Raji (cell line): ENCODE measurements around the gene ZMIZ1.

Experiments
- POLR2A ChIP-seq: IDR thresholded peaks from 2 replicates; pipeline ENCODE4 v1.6.1; 2011; ENCODE audit warnings: low read depth, low read length, control low read depth; ENCODE audit not compliant: insufficient read depth

The ZMIZ1 gene

DNA sequence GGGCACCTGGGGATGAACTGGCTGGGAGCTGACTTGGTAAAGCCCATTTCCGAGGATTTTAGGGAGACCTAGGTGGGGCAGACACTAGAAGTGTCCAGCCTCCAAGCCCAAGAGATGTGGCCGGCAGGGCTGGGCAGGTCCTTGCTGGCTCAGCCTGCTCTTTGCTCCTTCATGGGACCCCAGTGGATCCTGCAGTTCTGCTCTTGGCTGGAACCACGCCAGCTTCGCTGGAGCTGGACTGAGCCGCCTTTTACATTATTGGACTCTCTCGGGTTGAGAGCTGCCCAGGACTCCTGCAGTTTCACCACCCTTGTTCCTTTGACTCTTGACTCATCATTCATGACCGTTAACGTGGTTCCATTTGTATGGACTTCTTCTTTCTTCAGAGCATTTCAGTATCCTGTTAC lies 284.2 kb downstream of the ZMIZ1 start:
- no peak for TF ChIP-seq POLR2A

DNA sequence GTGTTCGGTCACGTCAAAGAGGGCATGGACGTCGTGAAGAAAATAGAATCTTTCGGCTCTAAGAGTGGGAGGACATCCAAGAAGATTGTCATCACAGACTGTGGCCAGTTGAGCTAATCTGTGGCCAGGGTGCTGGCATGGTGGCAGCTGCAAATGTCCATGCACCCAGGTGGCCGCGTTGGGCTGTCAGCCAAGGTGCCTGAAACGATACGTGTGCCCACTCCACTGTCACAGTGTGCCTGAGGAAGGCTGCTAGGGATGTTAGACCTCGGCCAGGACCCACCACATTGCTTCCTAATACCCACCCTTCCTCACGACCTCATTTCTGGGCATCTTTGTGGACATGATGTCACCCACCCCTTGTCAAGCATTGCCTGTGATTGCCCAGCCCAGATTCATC lies 285.0 kb downstream of the ZMIZ1 start:
- no peak for TF ChIP-seq POLR2A

DNA sequence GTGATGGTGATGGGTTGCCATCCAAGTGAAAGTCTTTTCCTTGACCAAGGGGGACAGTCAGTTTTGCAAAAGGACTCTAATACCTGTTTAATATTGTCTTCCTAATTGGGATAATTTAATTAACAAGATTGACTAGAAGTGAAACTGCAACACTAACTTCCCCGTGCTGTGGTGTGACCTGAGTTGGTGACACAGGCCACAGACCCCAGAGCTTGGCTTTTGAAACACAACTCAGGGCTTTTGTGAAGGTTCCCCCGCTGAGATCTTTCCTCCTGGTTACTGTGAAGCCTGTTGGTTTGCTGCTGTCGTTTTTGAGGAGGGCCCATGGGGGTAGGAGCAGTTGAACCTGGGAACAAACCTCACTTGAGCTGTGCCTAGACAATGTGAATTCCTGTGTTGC lies 285.4 kb downstream of the ZMIZ1 start:
- no peak for TF ChIP-seq POLR2A

DNA sequence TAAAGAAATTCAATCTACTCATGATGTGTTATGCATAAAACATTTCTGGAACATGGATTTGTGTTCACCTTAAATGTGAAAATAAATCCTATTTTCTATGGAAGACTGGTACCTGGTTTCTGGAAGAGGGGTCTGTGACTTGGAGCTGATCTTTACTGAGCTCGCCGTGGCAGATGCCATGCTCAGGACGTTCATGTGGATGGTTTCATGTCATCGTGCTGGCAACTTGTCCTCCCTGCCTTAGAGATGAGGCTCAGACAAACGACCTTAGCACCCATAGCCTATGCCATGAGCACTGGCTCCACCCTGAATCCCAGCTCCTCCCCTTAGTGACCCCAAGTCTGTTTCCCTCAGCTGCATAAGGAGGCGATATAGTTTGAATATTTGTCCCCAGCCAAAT lies 285.8 kb downstream of the ZMIZ1 start:
- no peak for TF ChIP-seq POLR2A

DNA sequence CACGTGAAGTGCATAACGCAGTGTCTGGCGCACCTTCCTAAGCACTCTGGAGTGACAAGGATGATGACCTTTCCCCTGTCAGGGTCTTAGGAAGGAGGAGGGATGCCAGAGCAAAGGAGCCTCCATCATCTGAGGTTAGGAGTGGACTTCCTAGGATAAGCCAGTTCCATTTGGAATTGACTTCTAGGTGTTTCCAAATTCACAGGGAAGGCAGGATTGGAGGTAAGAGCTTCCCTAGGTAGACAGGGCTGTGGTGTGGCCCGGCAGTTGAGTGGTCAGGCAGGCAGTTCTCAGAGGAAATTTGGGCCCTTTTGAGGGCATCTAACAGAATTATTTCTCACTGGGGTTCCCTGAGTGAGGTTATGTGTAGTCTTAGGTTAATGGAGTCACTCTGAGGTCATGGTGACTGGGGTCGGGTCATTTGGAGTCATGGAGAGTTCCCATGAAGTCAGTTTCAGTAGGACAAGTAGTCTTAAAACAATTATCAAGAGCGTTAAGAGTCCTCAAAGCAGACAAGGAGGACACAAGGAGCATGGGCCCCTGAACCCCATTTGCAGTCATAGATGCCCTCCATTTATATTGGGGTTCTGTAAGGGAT lies 286.8 kb downstream of the ZMIZ1 start:
- no peak for TF ChIP-seq POLR2A

DNA sequence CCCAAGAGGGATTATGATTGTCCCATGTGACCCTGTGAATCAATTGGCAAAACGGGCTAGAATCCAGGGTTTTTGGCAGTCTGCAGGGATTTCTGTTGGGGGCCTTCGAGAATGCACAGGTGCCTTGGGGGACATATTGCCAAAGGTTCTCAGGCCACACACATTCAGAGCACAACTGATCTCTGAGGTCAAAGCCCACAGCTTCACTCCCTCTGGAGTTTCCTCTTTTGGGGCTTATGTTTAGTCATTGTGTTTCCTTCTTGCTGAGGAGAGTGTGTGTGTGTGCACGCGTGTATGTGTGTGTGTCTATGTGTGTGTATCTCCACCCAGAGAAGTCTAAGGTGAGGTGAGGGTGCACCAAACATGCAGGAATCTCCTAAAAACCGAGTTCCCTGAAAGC lies 287.3 kb downstream of the ZMIZ1 start:
- no peak for TF ChIP-seq POLR2A

DNA sequence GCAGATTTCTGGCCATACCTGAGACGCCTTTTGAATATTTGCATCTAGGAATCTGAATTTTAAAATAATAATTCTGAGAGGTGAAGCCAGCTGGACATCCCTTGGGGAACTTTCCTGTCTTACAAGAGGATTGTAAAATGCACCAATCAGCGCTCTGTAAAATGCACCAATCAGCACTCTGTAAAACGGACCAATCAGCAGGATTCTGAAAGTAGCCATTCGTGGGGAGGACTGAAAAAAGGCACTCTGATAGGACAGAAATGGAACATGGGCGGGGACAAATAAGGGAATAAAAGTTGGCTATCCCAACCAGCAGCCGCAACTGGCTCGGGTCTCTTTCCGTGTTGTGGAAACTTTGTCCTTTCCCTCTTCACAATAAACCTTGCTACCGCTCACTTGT lies 288.4 kb downstream of the ZMIZ1 start:
- no peak for TF ChIP-seq POLR2A

DNA sequence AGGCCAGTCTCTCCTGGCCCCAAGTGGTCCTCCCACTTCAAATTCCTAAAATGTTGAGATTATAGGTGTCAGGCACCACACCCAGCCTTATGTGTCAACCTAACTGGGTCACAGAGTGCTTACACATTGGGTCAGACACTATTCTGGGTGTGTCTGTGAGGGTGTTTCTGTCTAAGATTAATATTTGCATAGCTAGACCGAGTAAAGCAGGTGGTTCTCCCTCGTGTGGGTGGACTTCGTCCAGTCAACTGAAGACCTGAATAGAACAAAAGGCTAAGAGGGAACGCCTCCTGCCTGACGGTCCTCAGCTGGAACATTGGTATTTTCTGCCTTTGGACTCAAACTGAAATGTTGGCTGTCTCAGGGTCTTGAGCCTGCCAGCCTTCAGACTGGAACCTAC lies 290.0 kb downstream of the ZMIZ1 start:
- no peak for TF ChIP-seq POLR2A

DNA sequence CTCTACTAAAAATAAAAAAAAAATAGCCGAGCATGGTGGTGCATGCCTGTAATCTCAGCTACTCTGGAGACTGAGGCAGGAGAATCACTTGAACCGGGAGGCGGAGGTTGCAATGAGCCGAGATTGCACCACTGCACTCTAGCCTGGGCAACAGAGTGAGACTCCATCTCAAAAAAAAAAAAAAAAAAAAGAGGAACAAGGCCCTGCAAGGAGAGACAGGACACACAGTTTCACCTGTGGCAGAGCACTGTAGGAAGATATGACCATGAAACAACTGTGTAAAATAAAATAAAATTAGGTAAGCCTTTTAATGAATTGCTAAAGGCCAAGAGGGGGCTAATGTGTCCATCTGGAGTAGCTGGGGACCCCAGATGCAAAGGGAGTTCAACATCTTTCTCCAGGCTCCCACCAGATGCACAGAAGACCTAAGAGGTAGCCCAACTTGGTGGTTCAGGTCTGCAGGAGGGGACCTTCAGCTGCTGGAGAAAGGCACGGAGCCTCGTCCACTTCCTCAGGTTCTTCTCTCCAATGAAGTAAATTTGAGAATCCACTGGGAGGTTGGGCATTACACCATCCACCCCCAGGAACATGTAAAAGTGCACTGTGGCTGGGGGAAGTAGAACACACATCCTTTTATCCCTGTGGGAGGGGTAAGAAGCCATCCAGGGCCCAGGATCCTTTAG lies 291.2 kb downstream of the ZMIZ1 start:
- TF ChIP-seq POLR2A: no peak

DNA sequence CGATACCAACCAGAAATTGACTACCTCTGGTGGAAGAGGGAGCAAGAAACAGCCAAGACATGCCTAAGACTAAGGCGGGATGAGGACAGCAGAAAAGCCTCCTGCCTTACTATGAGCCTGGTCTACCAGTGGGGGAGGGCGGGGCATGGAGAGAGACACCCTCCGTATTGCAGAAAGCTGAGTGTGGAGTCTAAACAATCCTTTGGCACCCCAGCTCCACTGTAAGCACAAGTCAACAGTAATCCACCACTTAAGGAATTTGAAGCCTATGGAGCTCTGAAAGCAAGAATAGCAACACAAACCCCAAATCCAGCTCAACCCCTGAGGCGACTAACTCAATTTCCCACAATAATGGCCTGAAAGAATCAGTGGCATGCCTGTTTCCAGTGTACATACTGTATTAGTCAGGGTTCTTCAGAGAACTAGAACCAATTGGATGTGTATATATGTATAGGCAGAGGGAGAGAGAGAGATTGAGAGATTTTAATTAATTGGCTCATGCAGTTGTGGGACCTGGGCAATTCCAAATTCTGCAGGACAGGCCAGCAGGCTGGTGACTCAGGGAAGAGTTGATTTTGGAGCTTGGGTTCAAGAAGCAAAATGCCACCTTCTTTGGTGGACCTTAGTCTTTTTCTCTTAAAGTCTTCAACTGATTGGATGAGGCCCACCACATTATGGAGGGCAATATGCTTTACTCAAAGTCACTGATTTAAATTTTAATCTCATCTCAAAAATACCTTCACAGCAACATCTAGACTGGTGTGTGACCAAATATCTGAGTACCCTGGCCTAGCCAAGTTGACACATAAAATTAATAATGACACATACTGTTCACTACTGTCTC lies 292.0 kb downstream of the ZMIZ1 start:
- TF ChIP-seq POLR2A: no peak

DNA sequence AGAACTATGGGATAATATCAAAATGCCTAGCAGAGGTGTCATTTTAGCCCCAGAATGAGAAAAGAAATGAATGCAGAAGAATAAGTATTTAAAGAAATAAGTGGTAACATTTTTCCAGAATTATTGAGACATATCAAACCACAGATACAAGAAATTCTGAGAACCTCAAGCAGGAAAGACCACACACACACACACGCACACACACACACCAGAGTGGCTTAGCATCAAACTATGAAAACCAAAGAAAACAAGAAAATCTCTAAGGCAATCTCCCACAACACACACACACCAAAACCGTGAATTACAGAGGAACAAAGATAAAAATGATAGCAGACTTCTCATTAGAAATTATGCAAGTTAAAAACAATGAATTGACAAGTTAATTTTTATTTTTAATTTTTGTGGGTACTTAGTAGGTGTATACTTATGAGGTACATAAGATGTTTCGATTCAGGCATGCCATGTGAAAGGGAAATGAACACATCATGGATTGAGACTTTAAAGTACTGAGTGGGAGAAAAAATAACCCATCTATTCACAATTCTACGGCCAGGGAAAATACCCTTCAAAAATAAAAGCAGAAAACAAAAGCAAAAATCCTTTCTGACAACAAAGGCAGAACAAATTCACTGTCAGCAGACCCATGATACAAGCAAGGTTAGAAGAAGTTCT lies 293.1 kb downstream of the ZMIZ1 start:
- no peak for TF ChIP-seq POLR2A
